GM21737 (cell line): Measurements from ENCODE around the gene KIF2C.
"Not testable (repeated sequence)": the region's sequence is repeated elsewhere in the genome, so short reads cannot be mapped to it uniquely, and the experiment has no call there.

Experiments used
- ATAC-seq: cut with Tn5 transposase; IDR thresholded peaks from one replicate; pipeline ENCODE4 v1.9.1; 2021; ENCODE audit warnings: mild to moderate bottlenecking, moderate library complexity; ENCODE audit not compliant: unreplicated experiment

Gene KIF2C

DNA sequence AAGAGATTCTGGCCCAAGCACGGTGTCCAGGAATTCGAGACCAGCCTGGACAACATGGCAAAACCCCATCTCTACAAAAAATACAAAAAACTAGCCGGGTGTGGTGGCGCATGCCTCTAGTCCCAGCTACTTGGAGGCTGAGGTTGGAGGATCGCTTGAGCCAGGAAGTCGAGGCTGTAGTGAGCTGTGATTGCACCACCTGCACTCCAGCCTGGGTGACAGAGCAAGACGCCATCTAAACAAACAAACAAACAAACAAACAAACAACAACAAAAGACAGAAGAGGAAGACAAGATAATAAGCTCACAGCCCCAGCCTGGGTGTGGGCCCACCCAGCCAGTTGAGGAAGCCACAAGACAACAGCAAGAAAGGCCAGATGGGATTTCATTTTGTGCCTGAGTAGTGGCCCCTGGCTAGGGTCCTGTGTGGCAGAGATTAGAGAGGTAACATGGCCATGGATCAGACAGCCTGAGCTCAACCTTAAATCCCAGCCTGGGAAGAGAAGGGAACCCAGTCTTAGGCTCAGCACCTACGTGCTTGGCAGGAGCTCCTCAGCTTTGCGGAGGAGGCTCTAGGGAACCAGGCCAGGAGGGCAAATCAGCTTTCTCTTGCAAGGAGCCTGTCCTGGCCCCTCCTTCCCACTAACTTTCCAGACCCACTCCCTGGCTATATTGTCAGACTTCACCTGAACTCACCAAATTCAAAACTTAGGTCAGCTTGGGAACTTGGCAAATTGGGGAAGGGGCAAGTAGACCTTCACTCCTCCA, 53.3 kb downstream of the KIF2C start:
- no peak for ATAC-seq

DNA sequence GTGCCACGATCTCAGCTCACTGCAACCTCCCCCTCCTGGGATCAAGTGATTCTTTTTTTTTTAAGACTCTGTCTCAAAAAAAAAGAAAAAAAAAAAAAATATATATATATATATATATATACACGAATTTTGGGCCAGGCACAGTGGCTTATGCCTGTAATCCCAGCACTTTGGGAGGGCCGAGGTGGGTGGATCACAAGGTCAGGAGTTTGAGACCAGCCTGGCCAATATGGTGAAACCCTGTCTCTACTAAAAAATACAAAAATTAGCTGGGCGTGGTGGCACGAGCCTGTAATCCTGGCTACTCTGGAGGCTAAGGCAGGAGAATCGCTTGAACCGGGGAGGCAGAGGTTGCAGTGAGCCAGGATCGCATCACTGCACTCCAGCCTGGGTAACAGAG, 58.2 kb downstream of the KIF2C start:
- not testable (repeated sequence) for ATAC-seq

DNA sequence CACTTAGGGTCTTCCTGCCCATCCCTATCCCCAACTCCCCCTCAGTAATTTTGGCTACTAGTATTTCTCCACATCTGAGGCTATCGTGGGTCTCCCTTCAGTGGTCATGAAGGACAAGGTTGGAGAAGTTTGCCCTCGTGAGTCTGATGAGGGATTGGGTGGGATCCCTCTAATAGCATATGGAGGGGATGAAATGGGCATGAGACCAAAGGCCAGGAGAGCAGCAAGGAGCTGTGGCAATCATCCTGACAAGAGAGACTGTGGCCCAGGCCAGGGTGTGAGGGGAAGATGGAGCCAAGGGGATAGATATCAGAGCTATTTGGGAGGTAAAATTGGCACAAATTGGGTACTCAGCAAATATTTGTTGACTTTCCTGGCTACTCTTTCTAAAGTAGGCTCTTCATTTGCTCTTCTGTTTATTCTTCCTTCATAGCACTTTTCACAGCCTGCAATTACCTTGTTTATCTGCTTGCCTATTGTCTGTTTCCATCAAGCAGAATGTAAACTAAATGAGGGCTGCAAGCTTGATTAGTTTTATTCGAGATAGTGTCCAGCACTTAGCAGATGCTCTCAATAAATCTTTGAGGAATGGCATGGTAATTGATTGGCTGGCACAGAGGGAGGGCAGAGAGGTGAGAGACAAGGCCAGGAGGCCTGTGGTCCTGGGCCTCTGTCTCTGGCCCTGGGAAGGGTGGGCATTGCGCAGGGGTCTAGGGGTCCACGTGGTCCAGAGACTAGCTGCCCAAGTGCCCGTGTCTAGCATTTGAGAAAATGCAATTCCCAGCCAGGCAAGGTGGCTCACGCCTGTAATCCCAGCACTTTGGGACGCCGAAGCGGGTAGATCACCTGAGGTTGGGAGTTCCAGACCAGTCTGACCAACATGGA, 59.1 kb downstream of the KIF2C start:
- no peak for ATAC-seq

DNA sequence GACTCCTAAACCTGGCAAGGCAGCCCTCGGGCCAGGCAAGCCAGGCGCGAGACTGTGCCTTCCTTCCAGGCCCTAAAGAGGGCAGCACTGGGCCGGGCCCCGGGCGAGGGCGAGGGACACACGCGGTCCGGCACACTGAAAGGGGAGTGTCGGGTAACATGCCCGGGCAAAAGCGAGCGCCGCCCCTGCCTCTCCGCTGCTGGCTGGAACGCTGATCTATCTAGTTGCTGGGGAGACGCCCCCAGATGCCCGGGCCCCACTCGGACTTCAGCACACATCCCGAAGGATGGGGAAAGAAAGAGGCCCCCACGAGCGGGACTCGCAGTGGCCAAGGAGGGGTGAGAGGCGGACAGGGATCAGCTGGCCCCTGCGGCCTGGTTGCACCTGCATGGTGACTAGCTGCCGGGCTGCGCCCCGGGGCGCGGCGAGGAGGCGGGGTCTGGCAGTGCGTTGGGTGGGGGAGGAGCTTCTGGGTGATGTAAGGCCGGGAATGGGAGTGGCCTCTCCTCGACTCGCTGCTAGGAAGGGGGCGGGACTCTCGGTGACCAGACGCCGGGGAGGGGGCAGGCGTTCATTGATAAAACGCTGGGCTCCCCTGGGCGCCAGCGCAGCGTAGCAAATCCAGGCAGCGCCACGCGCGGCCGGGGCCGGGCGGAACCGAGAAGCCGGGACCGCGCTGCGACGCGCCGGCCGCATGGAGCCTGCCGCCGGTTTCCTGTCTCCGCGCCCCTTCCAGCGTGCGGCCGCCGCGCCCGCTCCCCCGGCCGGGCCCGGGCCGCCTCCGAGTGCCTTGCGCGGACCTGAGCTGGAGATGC, 60.3 kb downstream of the KIF2C start, which contains the start of gene PLK3:
Gene PLK3, plus strand, starts transcription at position 608 of the 815 bp plus-strand sequence. Its CDS starts 87 bp downstream, at position 695.
- peak; percentile 81 for ATAC-seq

DNA sequence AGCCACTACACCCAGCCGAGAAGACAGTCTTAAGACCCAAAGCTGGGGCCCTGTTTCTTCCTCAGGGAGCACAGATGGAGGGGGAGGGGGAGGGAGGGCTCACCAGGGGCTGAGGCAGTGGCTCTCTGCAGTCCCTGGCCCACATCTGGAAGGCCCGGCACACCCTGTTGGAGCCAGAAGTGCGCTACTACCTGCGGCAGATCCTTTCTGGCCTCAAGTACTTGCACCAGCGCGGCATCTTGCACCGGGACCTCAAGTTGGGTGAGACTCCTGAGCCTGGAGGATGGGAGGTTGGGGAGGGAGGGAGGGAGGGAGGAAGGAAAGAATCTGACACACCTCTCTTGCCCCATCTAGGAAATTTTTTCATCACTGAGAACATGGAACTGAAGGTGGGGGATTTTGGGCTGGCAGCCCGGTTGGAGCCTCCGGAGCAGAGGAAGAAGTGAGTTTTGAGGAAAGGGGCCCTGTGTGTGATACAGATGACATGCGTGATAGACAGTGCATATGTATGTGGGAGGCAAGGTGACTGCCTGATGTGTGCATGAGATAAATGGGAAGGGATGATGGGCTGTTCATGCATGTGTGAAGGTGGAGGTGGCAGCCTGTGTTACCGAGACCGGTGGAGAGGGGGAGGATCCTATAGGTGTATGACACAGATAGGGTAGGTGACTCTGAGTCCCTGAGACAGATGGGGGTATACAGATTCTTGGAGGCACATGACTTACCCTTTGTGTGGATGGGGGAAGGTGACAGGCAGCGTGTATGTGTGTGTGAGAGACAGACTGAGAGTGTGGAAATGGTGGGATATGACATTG, 62.1 kb downstream of the KIF2C start:
- no peak for ATAC-seq

DNA sequence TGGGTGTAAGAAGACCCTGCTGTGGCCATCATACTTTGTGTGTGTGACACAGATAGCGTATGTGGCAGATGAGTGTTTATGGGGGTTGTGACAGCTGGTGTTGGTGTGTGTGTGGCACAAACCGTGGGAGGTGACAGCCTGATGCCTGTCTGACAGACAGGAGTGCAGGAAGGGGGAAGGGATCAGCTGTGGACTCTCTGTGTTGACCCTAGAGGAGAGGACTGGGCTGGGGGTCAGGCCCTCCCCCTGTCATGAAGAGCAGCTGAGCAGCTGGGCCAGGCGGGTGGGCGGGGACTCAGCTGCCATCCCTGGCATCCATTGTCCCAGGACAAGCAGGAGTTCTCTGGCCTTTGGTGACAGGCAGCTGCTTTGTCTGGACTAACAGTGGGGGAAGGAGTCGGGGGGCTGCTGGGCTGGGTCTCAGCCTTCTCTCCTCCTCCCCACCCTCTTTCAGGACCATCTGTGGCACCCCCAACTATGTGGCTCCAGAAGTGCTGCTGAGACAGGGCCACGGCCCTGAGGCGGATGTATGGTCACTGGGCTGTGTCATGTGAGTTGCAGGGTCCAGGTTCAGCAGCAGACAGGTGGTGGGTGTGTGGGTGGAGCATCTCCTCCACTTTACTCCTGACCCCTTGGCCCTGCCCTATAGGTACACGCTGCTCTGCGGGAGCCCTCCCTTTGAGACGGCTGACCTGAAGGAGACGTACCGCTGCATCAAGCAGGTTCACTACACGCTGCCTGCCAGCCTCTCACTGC, 62.8 kb downstream of the KIF2C start:
- ATAC-seq: no peak

DNA sequence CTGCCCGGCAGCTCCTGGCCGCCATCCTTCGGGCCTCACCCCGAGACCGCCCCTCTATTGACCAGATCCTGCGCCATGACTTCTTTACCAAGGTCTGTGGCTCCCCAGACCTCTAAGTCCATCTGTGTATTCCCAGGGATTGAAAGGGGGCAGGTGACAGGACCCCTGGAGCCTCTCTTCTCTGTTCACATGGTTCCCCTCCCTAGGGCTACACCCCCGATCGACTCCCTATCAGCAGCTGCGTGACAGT, 63.4 kb downstream of the KIF2C start:
- ATAC-seq: no peak

DNA sequence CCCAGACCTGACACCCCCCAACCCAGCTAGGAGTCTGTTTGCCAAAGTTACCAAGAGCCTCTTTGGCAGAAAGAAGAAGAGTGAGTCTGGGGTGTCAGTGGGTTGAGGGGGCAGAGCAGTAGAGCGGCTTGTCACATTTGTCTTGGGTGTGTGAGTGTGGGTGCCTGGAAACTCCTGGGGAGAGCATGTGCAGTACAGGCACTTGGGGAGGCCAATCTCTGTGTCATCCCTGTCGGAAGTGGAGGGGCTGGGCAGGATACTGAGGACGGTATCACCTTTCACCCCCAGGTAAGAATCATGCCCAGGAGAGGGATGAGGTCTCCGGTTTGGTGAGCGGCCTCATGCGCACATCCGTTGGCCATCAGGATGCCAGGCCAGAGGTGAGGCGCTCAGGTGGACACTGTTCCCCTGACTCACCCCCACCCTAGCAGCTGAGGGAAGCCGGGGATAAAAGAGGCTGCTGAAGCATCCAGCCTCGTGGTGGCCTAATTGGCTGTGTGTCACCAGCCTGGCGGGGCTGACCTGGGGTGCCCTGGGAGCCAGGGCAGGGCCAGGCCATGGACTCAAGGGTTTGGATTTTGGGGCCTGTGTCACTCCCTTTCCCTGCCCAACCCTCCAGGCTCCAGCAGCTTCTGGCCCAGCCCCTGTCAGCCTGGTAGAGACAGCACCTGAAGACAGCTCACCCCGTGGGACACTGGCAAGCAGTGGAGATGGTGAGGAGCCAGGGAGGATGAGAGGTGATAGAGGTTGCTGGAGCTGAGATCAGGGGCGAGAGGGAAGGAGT, 63.9 kb downstream of the KIF2C start:
- ATAC-seq: no peak

DNA sequence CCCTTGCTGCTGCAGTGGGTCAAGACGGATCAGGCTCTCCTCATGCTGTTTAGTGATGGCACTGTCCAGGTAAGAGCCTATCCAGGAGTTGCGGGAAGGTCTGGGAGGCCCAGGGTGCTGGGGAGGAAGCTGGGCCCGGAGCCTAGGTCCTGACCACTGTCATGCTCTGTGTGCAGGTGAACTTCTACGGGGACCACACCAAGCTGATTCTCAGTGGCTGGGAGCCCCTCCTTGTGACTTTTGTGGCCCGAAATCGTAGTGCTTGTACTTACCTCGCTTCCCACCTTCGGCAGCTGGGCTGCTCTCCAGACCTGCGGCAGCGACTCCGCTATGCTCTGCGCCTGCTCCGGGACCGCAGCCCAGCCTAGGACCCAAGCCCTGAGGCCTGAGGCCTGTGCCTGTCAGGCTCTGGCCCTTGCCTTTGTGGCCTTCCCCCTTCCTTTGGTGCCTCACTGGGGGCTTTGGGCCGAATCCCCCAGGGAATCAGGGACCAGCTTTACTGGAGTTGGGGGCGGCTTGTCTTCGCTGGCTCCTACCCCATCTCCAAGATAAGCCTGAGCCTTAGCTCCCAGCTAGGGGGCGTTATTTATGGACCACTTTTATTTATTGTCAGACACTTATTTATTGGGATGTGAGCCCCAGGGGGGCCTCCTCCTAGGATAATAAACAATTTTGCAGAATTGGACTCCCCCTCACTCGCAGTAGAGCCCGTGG, 65.8 kb downstream of the KIF2C start:
- ATAC-seq: no peak

DNA sequence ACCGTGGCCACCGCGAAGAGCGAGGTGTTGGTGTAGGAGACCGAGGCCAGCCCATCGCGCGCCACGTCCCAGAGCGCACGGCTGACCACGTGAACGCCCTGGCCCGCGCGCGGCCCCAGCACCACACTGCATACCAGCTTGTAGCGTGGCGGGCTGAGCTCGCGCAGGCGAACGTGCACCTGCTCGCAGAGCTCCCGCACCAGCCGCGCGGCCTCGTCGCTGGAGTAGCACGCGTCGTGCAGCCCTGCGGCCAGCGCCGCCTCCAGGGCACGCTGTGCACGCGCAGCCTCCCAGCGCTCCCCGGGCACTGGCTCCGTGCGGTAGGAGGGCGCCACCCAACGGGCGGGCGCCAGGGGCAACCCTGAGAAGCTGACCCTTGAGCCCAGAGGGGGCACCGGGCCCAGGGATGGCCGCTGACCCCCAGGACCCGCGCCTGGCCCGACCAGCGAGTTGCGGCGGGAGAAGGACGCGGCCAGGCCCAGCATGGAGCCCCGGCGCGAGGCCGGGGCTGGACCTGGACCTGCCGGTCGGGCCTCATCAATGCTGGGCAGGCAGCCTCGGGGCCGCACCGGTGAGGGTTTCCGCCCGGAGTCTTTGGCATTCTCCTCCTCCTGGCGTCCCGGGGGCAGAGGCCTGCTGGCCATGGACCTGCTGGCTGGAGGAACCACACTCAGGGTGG, 66.5 kb downstream of the KIF2C start:
- no peak for ATAC-seq

DNA sequence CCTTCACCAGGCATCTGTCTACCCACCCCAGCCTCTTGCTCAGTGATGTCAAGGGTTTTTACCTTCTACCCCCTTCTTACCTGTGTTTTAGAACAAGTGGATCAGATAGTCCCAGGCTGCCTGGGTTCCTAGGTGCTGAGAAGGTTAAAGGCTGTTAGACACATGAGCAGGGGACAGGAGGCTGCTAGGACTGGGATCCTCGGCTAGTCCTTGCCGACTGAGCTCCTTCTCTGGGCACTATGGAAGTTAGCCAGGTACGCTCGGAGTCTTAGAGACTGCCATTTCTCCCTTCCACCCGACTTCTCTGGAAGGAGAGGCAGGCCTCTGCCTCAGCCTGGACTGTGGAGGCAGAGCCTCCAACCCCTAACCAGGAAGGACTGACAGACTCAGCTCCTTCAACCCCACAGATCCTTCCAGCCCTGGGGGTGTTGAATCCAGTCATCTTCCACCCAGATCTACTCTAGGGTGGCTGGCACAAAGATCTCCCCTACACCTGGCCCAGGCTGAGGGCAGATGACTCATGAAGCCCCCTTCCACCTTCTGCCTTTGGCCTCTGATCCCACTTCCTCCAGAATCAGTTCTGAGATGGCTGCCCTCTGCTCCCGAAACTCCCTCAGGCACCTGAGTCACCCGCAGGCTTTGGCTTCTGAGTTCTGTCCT, 67.2 kb downstream of the KIF2C start, which contains the start of gene DYNLT4:
Gene DYNLT4, minus strand, starts transcription at position 648 of the 660 bp plus-strand sequence. CDS start 683 bp downstream, outside the sequence.
- ATAC-seq: no peak

DNA sequence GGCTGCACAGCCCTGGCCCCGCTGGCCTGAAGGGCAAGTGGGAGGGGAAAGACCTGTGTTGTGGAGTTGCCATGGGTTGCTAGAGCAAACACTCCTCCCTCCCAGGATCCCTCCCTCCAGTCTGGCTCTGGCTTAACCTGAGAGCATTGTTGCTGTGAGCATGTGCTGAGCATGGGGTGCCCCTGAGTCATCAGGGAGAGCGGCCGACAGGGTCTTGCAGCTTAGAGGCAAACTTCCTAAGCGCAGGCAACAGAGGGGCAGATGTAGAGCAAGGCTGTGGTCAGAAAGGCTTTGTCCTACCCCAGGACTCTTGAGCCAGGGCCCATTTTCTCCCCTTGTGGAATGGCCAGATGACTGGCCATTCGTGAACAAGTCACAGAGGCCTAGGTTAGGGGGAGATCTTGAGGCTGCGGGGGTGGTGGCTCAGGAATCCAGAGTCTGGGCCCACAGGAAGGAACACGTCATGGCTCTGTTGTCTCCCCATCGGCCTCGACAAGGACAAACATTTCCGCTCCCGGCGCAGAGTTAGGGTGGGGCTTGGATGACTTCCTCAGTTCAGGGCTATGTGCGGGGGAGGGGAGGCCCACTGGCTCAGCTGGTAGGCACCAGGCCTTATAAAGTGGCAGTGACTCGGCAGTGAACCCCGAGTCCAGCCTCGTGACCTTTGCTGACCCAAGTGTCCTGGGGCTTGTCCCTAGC, 67.9 kb downstream of the KIF2C start:
- ATAC-seq: peak; percentile 35

DNA sequence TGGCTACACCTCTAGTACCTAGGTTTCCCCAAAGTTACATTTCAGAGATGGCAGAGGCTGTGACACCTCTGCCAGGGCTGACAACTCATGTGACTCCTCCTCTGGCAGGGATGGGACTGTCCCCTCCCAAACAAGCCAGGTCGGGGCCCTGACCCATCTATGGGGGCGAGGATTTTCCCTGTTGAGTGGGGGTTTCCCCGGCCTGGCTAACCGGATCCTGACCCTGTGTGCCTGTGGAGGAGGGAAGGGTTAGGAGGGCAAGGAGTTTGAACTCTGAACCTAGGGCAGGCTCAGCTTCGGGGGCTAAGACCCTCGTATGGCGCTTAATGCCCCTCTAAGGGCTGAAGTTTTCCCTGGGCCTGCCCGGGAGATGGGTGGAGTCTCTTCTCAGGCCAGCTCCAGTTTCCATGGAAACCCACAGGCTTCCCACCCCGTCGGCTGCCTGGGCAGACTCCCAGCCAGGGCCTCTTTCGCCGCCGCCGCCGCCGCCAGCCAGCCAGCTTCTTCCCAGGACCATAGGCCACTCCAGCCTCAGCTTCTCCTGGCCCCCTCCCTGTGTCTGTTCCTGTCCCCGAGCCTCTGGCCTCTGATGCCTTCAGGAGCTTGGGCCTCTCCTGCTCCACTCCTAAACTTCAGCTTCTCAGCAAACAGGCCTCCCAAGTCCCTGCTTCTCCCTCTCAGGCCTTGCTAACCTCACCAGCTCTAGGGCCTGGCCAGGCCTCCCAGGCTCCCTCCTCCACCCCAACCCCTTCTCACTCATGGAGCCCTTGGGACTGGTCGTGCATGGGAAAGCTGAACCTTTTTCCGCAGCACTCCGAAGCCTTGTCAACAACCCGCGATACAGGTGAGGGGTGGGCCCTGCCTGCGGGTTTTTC, 68.7 kb downstream of the KIF2C start, which contains the start of gene BTBD19:
Gene BTBD19, plus strand, starts transcription at position 461 of the 875 bp plus-strand sequence. Its CDS starts 298 bp downstream, at position 759.
- peak; percentile 27 for ATAC-seq

DNA sequence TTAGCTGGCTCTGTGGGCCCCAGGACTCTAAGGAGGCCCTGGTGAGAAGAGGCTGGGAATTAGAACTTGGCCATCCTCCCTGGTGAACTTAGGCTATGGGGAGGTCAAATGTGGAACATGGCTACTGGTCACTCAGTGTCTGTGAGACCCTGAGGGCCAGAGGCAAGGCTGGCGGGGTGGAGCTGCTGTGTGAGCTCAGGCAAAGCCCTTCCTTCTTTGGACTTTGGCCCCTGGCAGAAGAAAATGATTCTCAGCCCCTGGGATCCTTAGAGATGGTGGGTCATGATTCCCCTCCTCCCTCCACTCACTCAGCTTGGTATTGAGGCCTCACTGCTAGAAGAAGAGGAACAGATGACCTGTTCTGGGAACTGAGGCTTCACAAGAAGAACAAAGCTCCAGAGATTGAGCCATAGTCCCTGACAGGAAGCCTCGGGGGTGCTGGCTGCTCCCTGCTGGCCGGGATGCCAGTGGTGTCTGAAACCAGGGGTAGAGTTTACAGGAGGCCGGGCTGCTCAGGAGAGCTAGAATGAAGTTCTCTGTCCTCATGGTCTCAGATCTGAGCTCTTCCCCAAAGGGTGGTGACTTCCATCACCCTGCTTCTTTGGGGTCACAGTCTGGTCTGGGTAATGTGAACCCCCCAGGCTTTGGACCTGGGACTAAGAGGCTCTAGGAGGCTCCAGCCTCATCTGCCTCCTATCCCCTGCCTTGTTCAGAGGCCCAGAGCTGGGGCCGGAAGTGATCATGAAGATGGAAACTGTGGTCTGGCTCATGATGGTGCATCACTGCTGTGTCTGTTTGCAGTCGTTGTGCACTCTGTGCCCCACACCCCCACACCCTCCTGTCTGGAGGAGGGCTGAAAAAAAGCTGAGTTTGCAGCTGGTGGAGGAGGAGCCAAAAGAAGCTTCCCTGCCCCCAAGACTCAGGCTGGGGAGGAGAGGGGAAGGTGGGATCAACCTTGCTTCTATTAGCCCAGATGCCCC, 69.6 kb downstream of the KIF2C start:
- peak; percentile 43 for ATAC-seq
